Suprapubic skin (tissue), 4 donors: ENCODE data around the gene PLEKHG5. TPM values are rescaled to one million over a fixed set of nuclear protein-coding genes. Genes with fewer than 3 reads are reported as not detected.

Experiments
- DNase-seq, 2 donors: peaks; one replicate each; pipeline ENCODE4 v3.0.0-alpha.2; 2019; ENCODE audit warnings: low spot score in 2 of 2
- H3K27ac ChIP-seq: fragments of 200-600 bp; sonication (generic); one replicate; pipeline ENCODE4 v1.5.1; 2019
- H3K27me3 ChIP-seq: fragments of 200-600 bp; sonication (generic); one replicate; pipeline ENCODE4 v1.5.1; 2019
- H3K36me3 ChIP-seq: fragments of 200-600 bp; sonication (generic); one replicate; pipeline ENCODE4 v1.5.1; 2019
- H3K4me1 ChIP-seq: fragments of 200-600 bp; sonication (generic); one replicate; pipeline ENCODE4 v1.5.1; 2019
- H3K4me3 ChIP-seq: fragments of 200-600 bp; sonication (generic); one replicate; pipeline ENCODE4 v1.5.1; 2019; ENCODE audit warnings: mild to moderate bottlenecking
- H3K9me3 ChIP-seq: fragments of 200-600 bp; sonication (generic); one replicate; pipeline ENCODE4 v1.5.1; 2019
- CTCF ChIP-seq, 2 donors: fragments of 200-600 bp in 1 of 2; fragments of 450-650 bp in 1 of 2; sonication (generic) in 1 of 2; IDR thresholded peaks; one replicate each; pipeline ENCODE4 v1.5.1; 2016 to 2019; ENCODE audit warnings: antibody characterized with exemption in 2 of 2, mild to moderate bottlenecking in 1 of 2, moderate library complexity in 1 of 2
- EP300 ChIP-seq: sonication (generic); formaldehyde crosslinking; IDR thresholded peaks from one replicate; pipeline ENCODE4 v1.6.1; 2017; ENCODE audit warnings: antibody characterized with exemption
- POLR2A ChIP-seq, 2 donors: fragments of 450-650 bp; IDR thresholded peaks; one replicate each; pipeline ENCODE4 v1.6.1; 2017; ENCODE audit warnings: antibody characterized with exemption in 2 of 2, mild to moderate bottlenecking in 2 of 2, moderate library complexity in 2 of 2
- POLR2AphosphoS5 ChIP-seq, 3 donors: sonication (generic); formaldehyde crosslinking; IDR thresholded peaks; one replicate each; pipeline ENCODE4 v1.6.1; 2017; ENCODE audit warnings: antibody characterized with exemption in 3 of 3
- whole genome bisulfite sequencing: methylation state at CpG from one replicate; pipeline ENCODE4 v1.1.5; 2018; 5-methylcytosine and 5-hydroxymethylcytosine counted together
- total RNA-seq, 4 donors: library from RNA; depleted of rRNA; stranded (reverse); fragments of >200 nt; gene quantifications; one replicate each; pipeline ENCODE4 v1.1.0, GENCODE V29; 2016

PLEKHG5 gene
- total RNA-seq, 4 donors from 2014 or later = 76.3 to 347 (median 107) TPM

DNA sequence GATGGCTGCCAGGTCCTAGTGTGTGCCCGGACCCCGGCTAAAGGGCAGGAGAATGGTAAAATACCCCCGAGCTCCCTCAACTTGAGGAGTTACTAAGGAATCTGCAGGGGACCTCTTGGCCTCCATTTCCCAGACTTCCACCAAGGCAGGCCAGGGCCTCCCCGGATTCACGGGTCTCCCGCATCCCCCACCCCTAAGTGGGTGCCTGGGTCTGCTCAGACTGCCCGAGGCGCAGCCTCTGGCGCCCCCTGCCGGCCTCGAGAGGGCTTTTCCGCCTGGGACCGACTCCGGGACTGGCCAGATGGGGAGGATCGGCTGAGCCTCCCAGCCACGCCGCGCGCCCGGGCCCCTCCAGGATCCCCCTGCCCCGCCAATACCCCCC is 1.7 kb downstream of the PLEKHG5 start:
- WGBS = no CpG with 5 or more reads among the region's 21 CpGs

DNA sequence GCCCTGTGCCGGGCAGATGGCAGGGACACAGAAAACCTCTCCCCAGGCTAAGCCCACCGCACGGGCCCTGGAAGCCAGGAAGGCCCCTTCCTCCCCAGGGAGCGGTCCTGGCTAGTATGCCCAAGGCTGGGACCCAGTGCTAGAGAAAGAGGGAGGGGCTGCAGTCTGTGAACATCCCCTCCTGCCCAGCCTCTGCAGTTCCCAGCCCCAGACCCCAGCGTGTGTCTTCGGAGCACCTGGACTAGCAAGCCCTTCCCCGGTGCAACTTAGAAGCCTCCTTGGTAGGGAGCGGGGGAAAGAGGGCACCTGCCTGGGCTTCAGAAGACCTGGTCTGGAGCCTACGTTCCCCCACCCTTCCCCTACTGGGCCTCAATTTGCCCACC is 2.1 kb downstream of the PLEKHG5 start:
- WGBS = no CpG with 5 or more reads among the region's 9 CpGs
- Histone ChIP-seq H3K27me3 (peaks cover 16% of the 10 kb centered on the region), H3K4me3 (peak overlapping the region; percentile 55), H3K9me3 (no peaks in the 10 kb centered on the region), H3K36me3 (no peaks in the 10 kb centered on the region), H3K27ac (peak overlapping the region; percentile 80), H3K4me1 (peaks cover 83% of the 10 kb centered on the region)
- TF ChIP-seq POLR2AphosphoS5 (IDR thresholded peaks at IDR 0.05) = no peak
- no peak for TF ChIP-seq CTCF (IDR thresholded peaks at IDR 0.05)
- no peak for TF ChIP-seq EP300
- no peak for DNase-seq

More for the DNA sequence above, 1.7 kb downstream of the PLEKHG5 start:
- Histone ChIP-seq H3K27ac (peak overlapping the region; percentile 80), H3K4me1 (peaks cover 80% of the 10 kb centered on the region), H3K4me3 (peak overlapping the region; percentile 55), H3K27me3 (peaks cover 15% of the 10 kb centered on the region), H3K9me3 (no peaks in the 10 kb centered on the region), H3K36me3 (no peaks in the 10 kb centered on the region)
- TF ChIP-seq CTCF (IDR thresholded peaks at IDR 0.05) (peak; percentile 78 to 97), EP300 (no peak), POLR2A (IDR thresholded peaks at IDR 0.05) (no peak)
- DNase-seq = no peak

DNA sequence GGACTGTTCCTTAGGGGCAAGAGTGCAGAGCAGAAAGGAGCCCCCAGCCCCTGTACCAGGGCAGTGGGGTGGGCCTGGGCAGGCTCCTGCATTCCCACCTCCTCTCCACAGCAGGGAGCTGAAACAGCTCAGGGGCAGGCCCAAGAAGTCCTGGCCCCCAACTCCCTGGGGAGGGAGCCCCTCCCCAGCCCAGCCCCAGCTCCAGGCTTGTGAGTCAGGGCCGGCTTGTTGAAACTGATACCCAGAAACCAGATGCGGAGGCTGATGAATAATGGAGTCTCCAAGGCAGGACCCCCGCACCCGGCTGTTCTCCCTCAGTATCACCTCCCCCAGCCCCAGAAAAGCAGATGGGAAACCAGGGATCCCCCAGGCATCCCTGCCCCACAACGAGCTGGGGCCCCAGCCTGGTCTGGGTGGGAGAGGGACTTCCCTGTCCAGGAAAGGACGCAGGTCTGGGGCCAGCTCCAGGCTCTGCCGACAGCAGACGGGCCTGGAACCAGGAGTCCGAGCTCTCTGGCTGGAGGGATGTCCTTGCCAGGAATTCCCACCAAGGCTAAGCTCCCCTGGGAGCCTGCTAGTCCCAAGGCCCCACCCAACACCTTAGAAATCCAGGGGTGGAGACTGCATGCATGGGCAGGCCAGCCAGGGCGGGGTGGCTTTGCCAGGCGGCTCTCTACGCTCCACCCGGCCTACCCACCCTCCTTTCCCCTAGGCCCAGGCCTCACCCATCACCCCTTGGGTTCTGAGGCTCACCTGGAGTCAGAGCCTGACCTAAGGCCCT is 2.7 kb downstream of the PLEKHG5 start:
- peak overlapping the region; percentile 80 for H3K27ac ChIP-seq
- no peak for TF ChIP-seq CTCF (IDR thresholded peaks at IDR 0.05)
- TF ChIP-seq POLR2A (IDR thresholded peaks at IDR 0.05) = no peak
- no peak for TF ChIP-seq EP300
- no peak for TF ChIP-seq POLR2AphosphoS5 (IDR thresholded peaks at IDR 0.05)
- H3K36me3 ChIP-seq = no peaks in the 10 kb centered on the region
- H3K27me3 ChIP-seq = peaks cover 16% of the 10 kb centered on the region
- no peak for DNase-seq
- H3K9me3 ChIP-seq = no peaks in the 10 kb centered on the region
- no CpG with 5 or more reads among the region's 13 CpGs for whole genome bisulfite sequencing
- H3K4me1 ChIP-seq = peaks cover 89% of the 10 kb centered on the region
- H3K4me3 ChIP-seq = peak overlapping the region; percentile 55

GRCh38 chr1:6487804-6488484 is 3.5 kb downstream of the PLEKHG5 start:
- no peak for DNase-seq
- Histone ChIP-seq H3K4me1 (peaks cover 95% of the 10 kb centered on the region), H3K9me3 (no peaks in the 10 kb centered on the region), H3K36me3 (no peaks in the 10 kb centered on the region), H3K27me3 (peaks cover 18% of the 10 kb centered on the region), H3K27ac (peak overlapping the region; percentile 83), H3K4me3 (peak overlapping the region; percentile 55)
- WGBS = 84% methylated on average over 14 of the region's 14 CpGs
- TF ChIP-seq POLR2AphosphoS5 (IDR thresholded peaks at IDR 0.05) = no peak
- no peak for TF ChIP-seq CTCF (IDR thresholded peaks at IDR 0.05)
- TF ChIP-seq EP300 = no peak
- no peak for TF ChIP-seq POLR2A (IDR thresholded peaks at IDR 0.05)

- H3K9me3 ChIP-seq = no peaks in the 10 kb centered on the region
- peak overlapping the region; percentile 83 for H3K27ac ChIP-seq
Observed at GRCh38 chr1:6486433-6487011, 4.9 kb downstream of the PLEKHG5 start.

More at GRCh38 chr1:6486433-6487011, 4.9 kb downstream of the PLEKHG5 start:
- peaks cover 84% of the 10 kb centered on the region for H3K4me1 ChIP-seq
- H3K27me3 ChIP-seq = peaks cover 18% of the 10 kb centered on the region
- H3K36me3 ChIP-seq = no peaks in the 10 kb centered on the region
- WGBS = 1% methylated on average over 14 of the region's 15 CpGs
- peak; percentile 90 for DNase-seq
- TF ChIP-seq CTCF (IDR thresholded peaks at IDR 0.05) (peak; percentile 83 to 89), POLR2AphosphoS5 (IDR thresholded peaks at IDR 0.05) (no peak), POLR2A (IDR thresholded peaks at IDR 0.05) (no peak), EP300 (no peak)
- H3K4me3 ChIP-seq = peak overlapping the region; percentile 65
